ENCODE data around the gene UBE2R2. TPM values are rescaled to one million over a fixed set of nuclear protein-coding genes. Genes with fewer than 3 reads are reported as not detected.

The UBE2R2 gene
- total RNA-seq, 1 experiment from 2014 or later, result 24.5 TPM

DNA sequence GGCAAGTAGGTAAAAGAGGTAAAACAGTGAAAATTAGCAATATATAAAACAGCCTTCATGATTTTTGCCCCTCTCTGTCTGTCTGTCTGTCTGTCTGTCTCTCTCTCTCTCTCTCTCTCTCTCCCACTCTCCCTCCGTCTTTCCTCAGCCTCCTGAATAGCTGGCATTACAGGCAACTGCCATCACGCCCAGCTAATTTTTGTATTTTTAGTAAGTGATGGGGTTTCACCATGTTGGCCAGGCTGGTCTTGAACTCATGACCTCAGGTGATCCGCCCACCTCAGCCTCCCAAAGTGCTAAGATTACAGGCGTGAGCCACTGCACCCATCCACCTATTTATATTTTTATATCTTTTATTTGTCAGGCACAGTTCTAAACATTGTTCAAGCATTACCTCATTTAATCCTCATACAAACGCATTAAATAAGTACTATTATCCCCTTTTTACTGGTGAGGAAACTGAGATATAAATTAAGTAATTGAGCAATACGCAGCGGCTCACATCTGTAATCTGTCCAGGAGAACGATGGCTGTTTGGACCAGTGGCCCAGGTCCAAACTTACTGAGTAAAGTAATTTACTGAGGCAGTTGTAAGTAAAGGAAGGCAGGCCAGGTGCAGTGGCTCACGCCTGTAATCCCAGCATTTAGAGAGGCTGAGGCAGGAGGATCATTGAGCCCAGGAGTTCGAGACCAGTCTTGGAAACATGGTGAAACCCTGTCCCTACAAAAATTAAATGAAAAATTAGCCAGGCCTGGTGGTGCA, 60.9 kb downstream of the UBE2R2 start:
- BruUV-seq (replicated peaks), result no TSS peak
- Mint-ChIP-seq H3K27ac (ENCODE audit: unreplicated experiment) (no peak overlapping the region), H3K36me3 (ENCODE audit: insufficient read depth, unreplicated experiment) (peaks cover 3% of the 10 kb centered on the region), H3K9me3 (ENCODE audit: low read depth, unreplicated experiment) (no peaks in the 10 kb centered on the region), H3K4me1 (ENCODE audit: low read depth, unreplicated experiment) (no peaks in the 10 kb centered on the region), H3K27me3 (ENCODE audit: unreplicated experiment) (no peaks in the 10 kb centered on the region), H3K4me3 (ENCODE audit: low read depth, unreplicated experiment) (no peak overlapping the region)
- intact Hi-C loops (cut with micrococcal nuclease; ENCODE audit: unreplicated experiment), result no loop called here
- no peak for DNase-seq
- CTCF ChIA-PET, result no interaction called here
- TF ChIP-seq, protein P1, sequence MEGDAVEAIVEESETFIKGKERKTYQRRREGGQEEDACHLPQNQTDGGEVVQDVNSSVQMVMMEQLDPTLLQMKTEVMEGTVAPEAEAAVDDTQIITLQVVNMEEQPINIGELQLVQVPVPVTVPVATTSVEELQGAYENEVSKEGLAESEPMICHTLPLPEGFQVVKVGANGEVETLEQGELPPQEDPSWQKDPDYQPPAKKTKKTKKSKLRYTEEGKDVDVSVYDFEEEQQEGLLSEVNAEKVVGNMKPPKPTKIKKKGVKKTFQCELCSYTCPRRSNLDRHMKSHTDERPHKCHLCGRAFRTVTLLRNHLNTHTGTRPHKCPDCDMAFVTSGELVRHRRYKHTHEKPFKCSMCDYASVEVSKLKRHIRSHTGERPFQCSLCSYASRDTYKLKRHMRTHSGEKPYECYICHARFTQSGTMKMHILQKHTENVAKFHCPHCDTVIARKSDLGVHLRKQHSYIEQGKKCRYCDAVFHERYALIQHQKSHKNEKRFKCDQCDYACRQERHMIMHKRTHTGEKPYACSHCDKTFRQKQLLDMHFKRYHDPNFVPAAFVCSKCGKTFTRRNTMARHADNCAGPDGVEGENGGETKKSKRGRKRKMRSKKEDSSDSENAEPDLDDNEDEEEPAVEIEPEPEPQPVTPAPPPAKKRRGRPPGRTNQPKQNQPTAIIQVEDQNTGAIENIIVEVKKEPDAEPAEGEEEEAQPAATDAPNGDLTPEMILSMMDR (IDR thresholded peaks at IDR 0.05; ENCODE audit: unreplicated experiment), result no peak

DNA sequence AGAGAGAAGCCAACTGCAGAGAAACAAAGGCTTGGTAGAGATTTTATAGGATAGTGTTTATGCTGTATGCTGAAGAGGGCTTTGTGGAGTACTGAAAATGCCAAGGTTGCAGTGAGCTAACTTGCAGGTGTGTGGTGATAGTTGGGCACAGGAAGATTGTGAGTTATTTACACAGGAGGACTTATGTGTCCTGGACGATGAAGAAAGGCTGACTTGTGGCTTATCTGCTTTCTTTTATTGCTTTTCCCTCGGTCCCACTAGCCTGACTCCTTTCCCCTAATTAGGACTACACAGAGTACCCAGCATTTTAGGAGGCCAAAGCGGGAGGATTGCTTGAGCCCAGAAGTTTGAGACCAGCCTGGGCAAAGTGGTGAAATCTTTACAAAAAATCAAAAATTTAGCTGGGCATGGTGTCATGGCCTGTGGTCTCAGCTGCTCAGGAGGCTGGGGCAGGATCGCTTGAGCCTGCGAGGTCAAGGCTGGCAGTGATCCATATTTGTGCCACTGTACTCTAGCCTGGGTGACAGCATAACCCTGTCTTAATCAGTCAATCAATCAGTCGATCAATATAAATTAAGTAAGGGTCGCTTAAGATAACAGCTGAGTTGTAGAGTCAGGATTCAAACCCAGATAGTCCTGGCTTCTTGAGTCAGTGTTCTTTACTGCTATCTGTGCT, 61.9 kb downstream of the UBE2R2 start:
- Mint-ChIP-seq H3K27ac (ENCODE audit: unreplicated experiment) (no peak overlapping the region), H3K9me3 (ENCODE audit: low read depth, unreplicated experiment) (no peaks in the 10 kb centered on the region), H3K27me3 (ENCODE audit: unreplicated experiment) (no peaks in the 10 kb centered on the region), H3K4me3 (ENCODE audit: low read depth, unreplicated experiment) (no peak overlapping the region), H3K36me3 (ENCODE audit: insufficient read depth, unreplicated experiment) (peaks cover 3% of the 10 kb centered on the region), H3K4me1 (ENCODE audit: low read depth, unreplicated experiment) (no peaks in the 10 kb centered on the region)
- CTCF ChIA-PET, result no interaction called here
- no peak for DNase-seq
- no TSS peak for BruUV-seq (replicated peaks)
- intact Hi-C loops (cut with micrococcal nuclease; ENCODE audit: unreplicated experiment), result no loop called here
- TF ChIP-seq, protein P1 (IDR thresholded peaks at IDR 0.05; ENCODE audit: unreplicated experiment), result no peak

DNA sequence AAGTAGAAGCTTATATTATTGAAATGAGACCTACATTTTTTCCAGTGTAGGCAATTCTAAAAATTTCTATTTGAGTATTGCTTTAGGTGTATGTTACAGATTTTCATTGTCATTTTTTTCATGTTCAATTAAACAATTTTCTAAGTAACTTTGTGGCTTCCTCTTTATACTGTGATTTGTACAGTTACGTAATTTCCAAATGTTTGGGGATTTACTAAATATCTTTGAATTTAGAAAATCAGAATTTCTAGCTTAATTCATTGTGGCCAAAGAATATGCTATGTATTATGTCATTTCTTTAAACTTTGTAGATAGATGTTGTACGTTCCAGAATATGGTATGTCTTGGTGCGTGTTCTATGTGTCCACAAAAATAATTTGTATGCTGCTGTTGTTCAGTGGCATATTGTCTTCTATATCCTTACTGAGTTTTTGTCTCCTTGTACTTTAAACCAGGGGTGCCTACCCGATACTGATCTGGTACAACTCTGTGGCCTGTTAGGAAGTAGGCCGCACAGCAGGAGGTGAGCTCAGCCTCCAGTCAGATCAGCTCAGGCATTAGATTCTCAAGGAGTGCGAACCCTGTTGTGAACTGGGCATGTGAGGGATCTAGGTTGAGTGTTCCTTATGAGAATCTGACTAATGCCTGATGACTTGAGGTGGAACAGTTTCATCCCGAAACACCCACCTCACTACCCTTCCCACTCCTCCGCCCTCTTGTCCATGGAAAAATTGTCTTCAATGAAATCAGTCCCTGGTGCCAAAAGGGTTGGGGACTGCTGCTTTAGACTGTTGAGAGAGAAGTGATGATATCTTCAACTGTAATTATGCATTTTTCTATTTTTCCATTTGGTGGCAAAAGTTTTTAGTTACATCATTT, 63.5 kb downstream of the UBE2R2 start:
- no TSS peak for BruUV-seq (replicated peaks)
- Mint-ChIP-seq H3K4me1 (ENCODE audit: low read depth, unreplicated experiment) (peaks cover 14% of the 10 kb centered on the region), H3K36me3 (ENCODE audit: insufficient read depth, unreplicated experiment) (peaks cover 3% of the 10 kb centered on the region), H3K4me3 (ENCODE audit: low read depth, unreplicated experiment) (no peak overlapping the region), H3K27me3 (ENCODE audit: unreplicated experiment) (no peaks in the 10 kb centered on the region), H3K27ac (ENCODE audit: unreplicated experiment) (no peak overlapping the region), H3K9me3 (ENCODE audit: low read depth, unreplicated experiment) (no peaks in the 10 kb centered on the region)
- CTCF ChIA-PET, result no interaction called here
- TF ChIP-seq, protein P1 (IDR thresholded peaks at IDR 0.05; ENCODE audit: unreplicated experiment), result no peak
- no peak for DNase-seq
- intact Hi-C loops (cut with micrococcal nuclease; ENCODE audit: unreplicated experiment), result no loop called here

DNA sequence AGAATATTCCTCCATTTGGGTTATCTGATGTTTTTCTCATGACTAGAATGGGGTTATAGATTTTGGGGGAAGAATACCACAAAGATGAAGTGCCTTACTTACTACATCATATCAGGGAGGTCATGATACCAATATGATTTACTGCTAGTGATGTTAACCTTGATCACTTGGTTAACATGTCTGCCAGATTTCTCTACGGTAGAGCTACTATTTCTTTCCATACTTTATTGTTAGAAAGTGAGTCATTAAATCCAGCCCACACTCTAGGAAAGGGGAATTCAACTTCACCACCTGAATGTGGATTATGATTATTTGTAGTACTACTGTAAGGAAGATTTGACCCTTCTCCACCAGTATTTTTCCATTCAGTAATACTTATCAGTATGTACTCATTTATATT, 64.7 kb downstream of the UBE2R2 start:
- no peak overlapping the region for H3K27ac Mint-ChIP-seq (ENCODE audit: unreplicated experiment)
- CTCF ChIA-PET, result interaction anchor here (0.6 kb wide), 1 partner anchor 47 kb away, joined by 3 read pairs; no protein-coding TSS in a partner anchor
- H3K36me3 Mint-ChIP-seq (ENCODE audit: insufficient read depth, unreplicated experiment), result peaks cover 3% of the 10 kb centered on the region
- intact Hi-C loops (cut with micrococcal nuclease; ENCODE audit: unreplicated experiment), result no loop called here
- no TSS peak for BruUV-seq (replicated peaks)
- no peak for DNase-seq
- H3K4me1 Mint-ChIP-seq (ENCODE audit: low read depth, unreplicated experiment), result peaks cover 17% of the 10 kb centered on the region
- H3K27me3 Mint-ChIP-seq (ENCODE audit: unreplicated experiment), result no peaks in the 10 kb centered on the region
- TF ChIP-seq, protein P1 (IDR thresholded peaks at IDR 0.05; ENCODE audit: unreplicated experiment), result no peak
- H3K4me3 Mint-ChIP-seq (ENCODE audit: low read depth, unreplicated experiment), result no peak overlapping the region
- H3K9me3 Mint-ChIP-seq (ENCODE audit: low read depth, unreplicated experiment), result no peaks in the 10 kb centered on the region

Data from Calu3 (cell line).